Measurements from ENCODE around the gene DYNLT1. TPM values are rescaled to one million over a fixed set of nuclear protein-coding genes. Genes with fewer than 3 reads are reported as not detected.
"Not testable (repeated sequence)": the region's sequence is repeated elsewhere in the genome, so short reads cannot be mapped to it uniquely, and the experiment has no call there.

DYNLT1 gene
- total RNA-seq, 1 experiment from 2014 or later, result 96.6 TPM

DNA sequence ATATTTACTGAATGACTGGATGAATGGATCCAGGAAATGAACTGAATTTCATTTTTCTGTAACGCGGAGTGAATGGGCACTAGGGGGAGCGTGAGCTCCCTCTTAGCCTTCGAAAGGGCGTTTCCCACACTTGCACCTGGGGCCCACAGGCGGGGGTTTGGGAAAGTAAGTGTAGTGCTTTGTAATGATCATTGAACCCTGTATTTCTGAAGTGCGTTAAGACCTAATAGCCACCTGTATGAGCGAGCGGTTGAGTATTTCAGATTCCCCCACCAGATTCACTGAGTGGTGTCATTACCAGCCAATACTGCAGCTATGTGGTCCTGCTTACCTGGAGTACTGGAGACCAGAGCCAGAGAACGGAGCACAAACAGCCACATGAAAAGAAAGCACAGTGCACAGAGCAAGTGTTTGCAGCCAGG, 15.8 kb upstream of the DYNLT1 start:
- intact Hi-C loops (cut with micrococcal nuclease; ENCODE audit: unreplicated experiment), result loop anchor here (1.0 kb wide), 1 partner anchor 31 kb away; no protein-coding TSS in a partner anchor
- H3K9me3 ChIP-seq, result no peaks in the 10 kb centered on the region
- peak; percentile 58 to 62 for TF ChIP-seq CTCF (IDR thresholded peaks at IDR 0.05; ENCODE audit: insufficient read depth in 1 of 2, low read depth in 1 of 2, low read length in 1 of 2, severe bottlenecking in 1 of 2, unreplicated experiment in 1 of 2)
- no peak overlapping the region for H3K4me3 ChIP-seq (ENCODE audit: low read depth, low read length)
- ChIA-PET POLR2A (no interaction called here), CTCF (interaction anchor here (0.8 to 2.0 kb wide), 4 partner anchors 9 to 30 kb away, joined by 3 to 22 read pairs (median 8); partner anchors contain the start of gene DYNLT1)
- no peak overlapping the region for H3K4me3 Mint-ChIP-seq (ENCODE audit: unreplicated experiment)
- H3K36me3 Mint-ChIP-seq (ENCODE audit: insufficient read depth, unreplicated experiment), result no peaks in the 10 kb centered on the region
- BruUV-seq (replicated peaks), result no TSS peak
- no peak overlapping the region for H3K27ac Mint-ChIP-seq (ENCODE audit: unreplicated experiment)
- peak in 1 of 2 experiments; percentile 50 for DNase-seq
- H3K4me1 ChIP-seq, result 0 out of 2 replicates have a peak, but pooled peaks cover 3% of the 10 kb centered on the region
- no peaks in the 10 kb centered on the region for H3K36me3 ChIP-seq (ENCODE audit: control insufficient read depth, insufficient read depth, low read length)
- peaks cover 7% of the 10 kb centered on the region for H3K4me1 Mint-ChIP-seq (ENCODE audit: low read depth, unreplicated experiment)
- H3K9me3 Mint-ChIP-seq (ENCODE audit: unreplicated experiment), result no peaks in the 10 kb centered on the region
- H3K27me3 Mint-ChIP-seq (ENCODE audit: insufficient read depth, unreplicated experiment), result no peaks in the 10 kb centered on the region
- H3K27me3 ChIP-seq (replicated peaks; ENCODE audit: control insufficient read depth, insufficient read depth, low read length), result no peaks in the 10 kb centered on the region

- BruUV-seq (replicated peaks); H3K27me3 ChIP-seq (replicated peaks; ENCODE audit: control insufficient read depth, insufficient read depth, low read length); H3K27ac Mint-ChIP-seq (ENCODE audit: unreplicated experiment); POLR2A ChIA-PET; H3K36me3 ChIP-seq (ENCODE audit: control insufficient read depth, insufficient read depth, low read length); H3K4me1 ChIP-seq; H3K27me3 Mint-ChIP-seq (ENCODE audit: insufficient read depth, unreplicated experiment); H3K4me1 Mint-ChIP-seq (ENCODE audit: low read depth, unreplicated experiment); H3K36me3 Mint-ChIP-seq (ENCODE audit: insufficient read depth, unreplicated experiment); CTCF ChIA-PET; H3K4me3 Mint-ChIP-seq (ENCODE audit: unreplicated experiment); intact Hi-C loops (cut with micrococcal nuclease; ENCODE audit: unreplicated experiment); H3K9me3 Mint-ChIP-seq (ENCODE audit: unreplicated experiment); H3K4me3 ChIP-seq (ENCODE audit: low read depth, low read length); H3K9me3 ChIP-seq: not testable (repeated sequence)
- peak in 1 of 2 experiments; percentile 62 for DNase-seq
Measured at GRCh38 chr6:158656986-158657385, 12.4 kb upstream of the DYNLT1 start.

- TF ChIP-seq CTCF (IDR thresholded peaks at IDR 0.05; ENCODE audit: insufficient read depth in 1 of 2, low read depth in 1 of 2, low read length in 1 of 2, severe bottlenecking in 1 of 2, unreplicated experiment in 1 of 2), result no peak
- Histone ChIP-seq H3K9me3 (no peaks in the 10 kb centered on the region), H3K36me3 (ENCODE audit: control insufficient read depth, insufficient read depth, low read length) (no peaks in the 10 kb centered on the region), H3K4me1 (no peaks in the 10 kb centered on the region), H3K27me3 (replicated peaks; ENCODE audit: control insufficient read depth, insufficient read depth, low read length) (no peaks in the 10 kb centered on the region), H3K4me3 (ENCODE audit: low read depth, low read length) (no peak overlapping the region)
- Mint-ChIP-seq H3K4me1 (ENCODE audit: low read depth, unreplicated experiment) (peaks cover 7% of the 10 kb centered on the region), H3K27me3 (ENCODE audit: insufficient read depth, unreplicated experiment) (no peaks in the 10 kb centered on the region), H3K9me3 (ENCODE audit: unreplicated experiment) (no peaks in the 10 kb centered on the region), H3K27ac (ENCODE audit: unreplicated experiment) (no peak overlapping the region), H3K4me3 (ENCODE audit: unreplicated experiment) (no peak overlapping the region), H3K36me3 (ENCODE audit: insufficient read depth, unreplicated experiment) (no peaks in the 10 kb centered on the region)
- POLR2A ChIA-PET, result no interaction called here
- BruUV-seq (replicated peaks), result no TSS peak
- CTCF ChIA-PET, result no interaction called here
- intact Hi-C loops (cut with micrococcal nuclease; ENCODE audit: unreplicated experiment), result no loop called here
- DNase-seq, result no peak
Measured at GRCh38 chr6:158655569-158656450, 11.3 kb upstream of the DYNLT1 start.
